Fibroblast of the aortic adventitia (primary cell): ENCODE data around the gene PDSS2. TPM values are rescaled to one million over a fixed set of nuclear protein-coding genes. Genes with fewer than 3 reads are reported as not detected.

Source experiments
- DNase-seq: peaks from one replicate; pipeline ENCODE4 v3.0.0-alpha.2; 2010; ENCODE audit warnings: low read depth
- H3K4me3 ChIP-seq: 2 replicates; pipeline ENCODE4 v1.5.1; 2011; ENCODE audit warnings: low read depth, mild to moderate bottlenecking, control low read depth, low read length, moderate library complexity
- total RNA-seq: library from RNA; depleted of rRNA; stranded (reverse); fragments of >200 nt; gene quantifications from 2 replicates; pipeline ENCODE4 v1.2.3, GENCODE V29; 2012; ENCODE audit warnings: low replicate concordance
- TF ChIP-seq, protein P1 (sequence below): IDR thresholded peaks from 2 replicates; pipeline ENCODE4 v1.5.1; 2011; ENCODE audit warnings: mild to moderate bottlenecking, low read length, control low read depth, inconsistent platforms; ENCODE audit not compliant: insufficient read depth

PDSS2 gene
- total RNA-seq, 1 donor: 14.4 TPM

DNA sequence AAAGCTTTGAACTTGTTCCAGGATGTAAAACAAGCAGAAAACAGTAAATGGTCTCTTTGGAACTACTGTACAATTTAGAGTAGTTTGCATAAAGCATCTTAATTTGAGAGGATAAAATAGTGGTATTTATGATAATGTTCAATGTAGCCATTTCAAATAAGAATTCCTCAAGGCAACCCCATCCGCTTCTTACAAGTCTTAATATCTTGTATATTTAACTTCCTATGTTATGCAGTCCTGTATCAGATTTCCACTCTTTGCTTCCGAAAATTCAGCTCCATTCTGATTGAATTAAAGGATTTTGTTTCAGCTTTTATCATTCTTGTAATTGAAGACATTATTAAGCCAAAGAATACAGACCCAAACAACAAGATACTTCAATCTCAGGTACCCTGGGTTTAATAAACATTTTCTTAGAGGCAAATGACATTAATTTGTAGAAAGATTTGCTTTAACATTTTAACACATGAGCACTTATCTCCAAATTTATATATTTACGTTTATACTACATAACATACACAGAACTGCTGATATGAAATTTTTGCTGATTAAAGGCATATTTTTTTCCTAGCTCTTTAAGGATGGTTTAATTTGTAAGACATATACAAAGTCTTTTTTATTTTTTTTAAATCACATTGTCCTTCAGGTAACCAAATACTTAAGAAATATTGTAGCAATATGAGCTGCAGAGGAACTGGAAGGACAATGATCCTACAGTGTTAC, 213.0 kb downstream of the PDSS2 start:
- TF ChIP-seq, protein P1, sequence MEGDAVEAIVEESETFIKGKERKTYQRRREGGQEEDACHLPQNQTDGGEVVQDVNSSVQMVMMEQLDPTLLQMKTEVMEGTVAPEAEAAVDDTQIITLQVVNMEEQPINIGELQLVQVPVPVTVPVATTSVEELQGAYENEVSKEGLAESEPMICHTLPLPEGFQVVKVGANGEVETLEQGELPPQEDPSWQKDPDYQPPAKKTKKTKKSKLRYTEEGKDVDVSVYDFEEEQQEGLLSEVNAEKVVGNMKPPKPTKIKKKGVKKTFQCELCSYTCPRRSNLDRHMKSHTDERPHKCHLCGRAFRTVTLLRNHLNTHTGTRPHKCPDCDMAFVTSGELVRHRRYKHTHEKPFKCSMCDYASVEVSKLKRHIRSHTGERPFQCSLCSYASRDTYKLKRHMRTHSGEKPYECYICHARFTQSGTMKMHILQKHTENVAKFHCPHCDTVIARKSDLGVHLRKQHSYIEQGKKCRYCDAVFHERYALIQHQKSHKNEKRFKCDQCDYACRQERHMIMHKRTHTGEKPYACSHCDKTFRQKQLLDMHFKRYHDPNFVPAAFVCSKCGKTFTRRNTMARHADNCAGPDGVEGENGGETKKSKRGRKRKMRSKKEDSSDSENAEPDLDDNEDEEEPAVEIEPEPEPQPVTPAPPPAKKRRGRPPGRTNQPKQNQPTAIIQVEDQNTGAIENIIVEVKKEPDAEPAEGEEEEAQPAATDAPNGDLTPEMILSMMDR: no peak
- no peak overlapping the region for H3K4me3 ChIP-seq

DNA sequence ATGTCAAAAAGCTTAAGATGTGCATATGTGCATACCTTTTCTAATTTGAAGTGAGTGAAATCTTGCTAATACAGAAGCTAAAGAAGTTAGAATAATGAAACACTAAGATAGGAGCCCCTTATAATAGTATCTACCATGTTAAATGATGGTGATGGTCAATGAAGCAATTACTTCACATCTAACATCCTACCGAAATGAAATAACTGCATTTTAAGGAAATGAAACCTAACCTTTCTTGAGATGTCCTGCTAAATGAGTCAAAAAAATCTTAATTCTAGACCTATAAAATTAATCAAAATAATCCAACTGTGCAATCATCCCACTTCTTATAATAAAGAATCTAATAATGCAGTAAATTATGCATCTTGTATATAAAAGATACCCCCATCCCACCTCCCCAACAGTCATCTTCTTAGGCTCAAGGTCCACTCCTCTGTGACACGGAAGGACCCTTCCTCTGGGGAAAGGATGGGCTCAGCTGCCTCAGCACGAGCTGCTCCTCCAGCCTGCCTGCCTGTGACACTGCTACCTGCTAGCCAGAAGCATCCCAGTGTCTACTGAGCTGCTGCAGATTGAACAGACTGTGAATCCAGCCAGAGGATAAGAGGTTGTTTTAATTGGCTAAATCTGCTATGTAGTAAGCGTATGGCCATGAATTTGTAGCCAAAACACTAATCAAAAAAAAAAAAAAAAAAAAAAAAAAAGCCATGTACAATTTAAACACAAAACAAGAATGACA, 214.5 kb downstream of the PDSS2 start:
- TF ChIP-seq, protein P1: no peak
- no peak overlapping the region for H3K4me3 ChIP-seq
- DNase-seq: no peak

More for the DNA sequence above, 213.0 kb downstream of the PDSS2 start:
- DNase-seq: no peak

DNA sequence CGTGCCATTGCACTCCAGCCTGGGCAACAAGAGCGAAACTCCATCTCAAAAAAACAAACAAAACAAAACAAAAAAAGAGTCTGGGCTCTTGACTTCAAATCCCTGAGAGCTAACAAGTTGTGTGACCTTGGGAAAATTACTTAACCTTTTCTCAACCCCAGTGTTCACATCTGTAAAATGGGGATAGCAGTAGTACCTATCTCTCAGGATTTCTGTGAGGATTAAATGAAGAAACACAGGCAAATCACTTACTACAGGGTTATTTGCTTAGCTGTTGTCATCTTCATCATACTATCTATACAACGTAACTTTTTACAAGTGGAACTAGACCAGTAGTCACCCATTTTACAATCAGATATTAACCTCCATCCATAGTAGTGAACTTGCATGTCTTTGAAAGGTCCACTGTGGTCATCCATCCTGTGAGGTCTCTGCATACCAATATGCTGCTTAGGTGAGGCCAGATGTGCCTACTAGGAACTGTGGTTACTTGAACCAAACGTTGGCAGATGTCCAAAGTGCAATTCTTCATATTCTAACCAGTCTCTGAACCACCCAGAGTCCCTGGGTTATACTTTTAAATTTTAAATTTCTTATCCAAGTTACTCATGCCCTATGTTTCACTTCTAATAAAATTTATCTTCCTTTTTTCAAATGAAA, 215.2 kb downstream of the PDSS2 start:
- no peak for DNase-seq
- no peak overlapping the region for H3K4me3 ChIP-seq
- TF ChIP-seq, protein P1: no peak

DNA sequence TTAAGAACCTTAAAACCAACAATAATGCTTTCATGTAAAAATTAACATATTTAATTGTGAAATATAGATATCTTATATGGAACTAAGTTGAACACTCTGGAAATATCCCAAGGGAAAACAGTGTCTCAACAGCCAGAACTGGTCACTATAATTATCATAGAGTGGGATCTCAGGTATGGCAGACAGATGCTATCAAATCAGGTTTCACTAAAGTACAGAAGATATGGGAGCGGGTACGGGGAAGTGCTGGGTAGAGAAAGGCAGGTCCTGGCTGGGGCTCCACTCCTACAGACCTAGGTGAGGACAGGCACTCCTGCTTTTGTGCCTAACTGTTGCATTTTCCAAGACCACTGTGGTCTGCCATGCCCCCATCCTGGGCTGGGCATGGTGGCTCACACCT, 215.9 kb downstream of the PDSS2 start:
- TF ChIP-seq, protein P1: no peak

DNA sequence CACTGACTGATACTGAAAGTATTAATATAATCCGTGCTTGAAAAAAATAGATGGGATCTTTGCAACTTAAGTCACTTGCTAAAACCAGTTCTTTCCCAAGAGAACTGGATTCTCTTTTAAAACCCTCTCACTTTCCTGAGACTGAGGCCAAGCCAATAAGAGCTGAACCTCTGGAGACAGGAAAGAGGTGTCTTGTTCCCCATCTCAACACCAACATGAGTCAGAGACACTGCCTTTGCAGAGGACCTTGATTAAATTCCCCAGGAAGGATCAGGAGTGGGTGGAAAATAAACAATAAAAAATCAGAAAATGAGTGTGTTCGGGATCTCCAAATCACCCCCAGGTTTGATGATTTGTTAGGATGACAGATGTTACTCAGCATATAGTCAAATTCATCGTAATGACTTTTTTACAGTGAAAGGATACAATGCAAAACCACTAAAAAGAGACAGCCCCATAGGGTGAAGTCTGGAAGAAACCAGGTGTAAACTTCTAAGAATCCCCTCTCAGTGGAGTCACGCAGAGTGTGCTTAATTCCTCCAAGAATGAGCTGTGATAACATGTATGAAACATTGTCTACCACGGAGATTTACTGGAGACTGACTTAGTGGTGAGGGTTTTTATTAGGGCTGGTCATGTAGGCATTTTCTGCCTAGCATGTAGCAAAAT, 221.2 kb downstream of the PDSS2 start:
- DNase-seq: peak; percentile 13
- TF ChIP-seq, protein P1: no peak

More for the DNA sequence above, 215.9 kb downstream of the PDSS2 start:
- no peak overlapping the region for H3K4me3 ChIP-seq
- DNase-seq: no peak

DNA sequence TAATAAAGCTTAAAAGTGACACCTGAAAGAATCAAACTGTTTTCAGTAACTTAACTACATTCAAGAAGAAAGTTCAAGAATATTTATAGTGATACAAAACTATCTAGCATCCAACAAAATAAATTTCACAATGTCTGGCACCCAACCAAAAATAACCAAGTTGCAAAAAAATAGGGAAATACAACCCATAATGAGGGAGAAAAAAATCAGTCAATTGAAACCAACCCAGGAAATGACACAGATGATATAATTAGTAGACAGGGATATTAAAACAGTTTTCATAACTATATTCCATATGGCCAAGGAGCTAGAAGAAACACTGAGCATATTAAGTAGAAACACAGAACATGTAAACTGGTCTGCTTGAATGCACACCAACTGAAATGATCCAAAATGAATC, 223.9 kb downstream of the PDSS2 start:
- DNase-seq: peak; percentile 42
- H3K4me3 ChIP-seq: no peak overlapping the region
- TF ChIP-seq, protein P1: no peak

More for the DNA sequence above, 221.2 kb downstream of the PDSS2 start:
- no peak overlapping the region for H3K4me3 ChIP-seq
